ENCODE measurements around the gene RHNO1. TPM values are rescaled to one million over a fixed set of nuclear protein-coding genes. Genes with fewer than 3 reads are reported as not detected.

The RHNO1 gene
- total RNA-seq, 2 donors from 2014 or later: 18.3 to 25.5 TPM

GRCh38 chr12:2844786-2845185 lies 32.2 kb upstream of the RHNO1 start:
- H3K4me3 ChIP-seq: no peak overlapping the region
- no peaks in the 10 kb centered on the region for H3K36me3 ChIP-seq
- DNase-seq: no peak
- intact Hi-C loops (cut with DNase I): no loop called here
- no peaks in the 10 kb centered on the region for H3K9me3 ChIP-seq
- H3K4me1 ChIP-seq: no peaks in the 10 kb centered on the region
- H3K27ac ChIP-seq: no peak overlapping the region
- no peak for TF ChIP-seq CTCF (IDR thresholded peaks at IDR 0.05)
- H3K27me3 ChIP-seq: no peaks in the 10 kb centered on the region
- no peak overlapping the region for H3K9ac ChIP-seq (ENCODE audit: low read depth in 2 of 2, low read length in 2 of 2)

GRCh38 chr12:2845280-2845679 lies 31.7 kb upstream of the RHNO1 start:
- Histone ChIP-seq H3K9me3 (no peaks in the 10 kb centered on the region), H3K4me1 (no peaks in the 10 kb centered on the region), H3K36me3 (no peaks in the 10 kb centered on the region), H3K27ac (no peak overlapping the region), H3K4me3 (no peak overlapping the region), H3K27me3 (no peaks in the 10 kb centered on the region), H3K9ac (ENCODE audit: low read depth in 2 of 2, low read length in 2 of 2) (no peak overlapping the region)
- intact Hi-C loops (cut with DNase I): no loop called here
- no peak for DNase-seq
- TF ChIP-seq CTCF (IDR thresholded peaks at IDR 0.05): no peak

- no peak for DNase-seq
- no peaks in the 10 kb centered on the region for H3K4me1 ChIP-seq
- intact Hi-C loops (cut with DNase I): loop anchor here (10.0 kb wide), 1 partner anchor 183 kb away; no protein-coding TSS in a partner anchor
- H3K27ac ChIP-seq: no peak overlapping the region
- no peaks in the 10 kb centered on the region for H3K36me3 ChIP-seq
- no peaks in the 10 kb centered on the region for H3K9me3 ChIP-seq
- no peak overlapping the region for H3K9ac ChIP-seq (ENCODE audit: low read depth in 2 of 2, low read length in 2 of 2)
- TF ChIP-seq CTCF (IDR thresholded peaks at IDR 0.05): no peak
- no peak overlapping the region for H3K4me3 ChIP-seq
- H3K27me3 ChIP-seq: no peaks in the 10 kb centered on the region
These were observed 25.1 kb upstream of the RHNO1 start for GRCh38 chr12:2851931-2852330.

- intact Hi-C loops (cut with DNase I): loop anchor here (10.0 kb wide), 1 partner anchor 181 kb away; no protein-coding TSS in a partner anchor
- DNase-seq: peak; percentile 76
- H3K4me1 ChIP-seq: no peaks in the 10 kb centered on the region
- H3K4me3 ChIP-seq: no peak overlapping the region
- H3K27me3 ChIP-seq: no peaks in the 10 kb centered on the region
- no peaks in the 10 kb centered on the region for H3K9me3 ChIP-seq
- H3K9ac ChIP-seq (ENCODE audit: low read depth in 2 of 2, low read length in 2 of 2): no peak overlapping the region
- no peaks in the 10 kb centered on the region for H3K36me3 ChIP-seq
- peak; percentile 82 for TF ChIP-seq CTCF (IDR thresholded peaks at IDR 0.05)
- no peak overlapping the region for H3K27ac ChIP-seq
These were observed 23.4 kb upstream of the RHNO1 start for GRCh38 chr12:2853626-2854025.

- no peak for TF ChIP-seq CTCF (IDR thresholded peaks at IDR 0.05)
- no peak overlapping the region for H3K27ac ChIP-seq
- no peaks in the 10 kb centered on the region for H3K9me3 ChIP-seq
These were observed 22.2 kb upstream of the RHNO1 start for GRCh38 chr12:2854669-2855453.

More at GRCh38 chr12:2854669-2855453, 22.2 kb upstream of the RHNO1 start:
- H3K4me1 ChIP-seq: no peaks in the 10 kb centered on the region
- intact Hi-C loops (cut with DNase I): loop anchor here (10.0 kb wide), 1 partner anchor 180 kb away; no protein-coding TSS in a partner anchor
- no peaks in the 10 kb centered on the region for H3K27me3 ChIP-seq
- H3K36me3 ChIP-seq: no peaks in the 10 kb centered on the region
- no peak overlapping the region for H3K4me3 ChIP-seq
- peak; percentile 87 for DNase-seq
- peak overlapping the region in 1 of 2 donors; percentile 12 for H3K9ac ChIP-seq (ENCODE audit: low read depth in 2 of 2, low read length in 2 of 2)

Data from colonic mucosa (tissue), 4 donors.